Stomach (tissue), 9 donors: ENCODE results near the gene USP34. TPM values are rescaled to one million over a fixed set of nuclear protein-coding genes. Genes with fewer than 3 reads are reported as not detected.
A peak's percentile ranks its signal among the peaks of the same experiment; 100 is the strongest.

Source experiments
- DNase-seq, 2 donors: peaks; one replicate each; pipeline versions ENCODE4 v3.0.0 to v3.0.0-alpha.2; 2013 to 2019
- H3K27ac ChIP-seq, 5 donors: fragments of 200-600 bp in 4 of 5; sonication (generic) in 4 of 5; one replicate each; pipeline ENCODE4 v1.5.1; 2013 to 2019; ENCODE audit warnings: mild to moderate bottlenecking in 1 of 5, moderate library complexity in 1 of 5
- H3K27me3 ChIP-seq, 3 donors: fragments of 200-600 bp; sonication (generic); one replicate each; pipeline ENCODE4 v1.5.1; 2017 to 2019; ENCODE audit warnings: mixed run types in 1 of 3
- H3K36me3 ChIP-seq, 4 donors: fragments of 200-600 bp; sonication (generic); 1 replicate in 3 of 4; 2 replicates in 1 of 4; pipeline ENCODE4 v1.5.1; 2016 to 2019
- H3K4me1 ChIP-seq, 4 donors: fragments of 200-600 bp; sonication (generic); one replicate each; pipeline ENCODE4 v1.5.1; 2016 to 2019
- H3K4me3 ChIP-seq, 4 donors: fragments of 200-600 bp; sonication (generic) in 3 of 4; one replicate each; pipeline ENCODE4 v1.5.1; 2016 to 2019; ENCODE audit warnings: mild to moderate bottlenecking in 1 of 4
- H3K9me3 ChIP-seq, 4 donors: fragments of 200-600 bp; sonication (generic); one replicate each; pipeline ENCODE4 v1.5.1; 2016 to 2019
- EP300 ChIP-seq: sonication (generic); formaldehyde crosslinking; IDR thresholded peaks from one replicate; pipeline ENCODE4 v1.6.1; 2017; ENCODE audit warnings: antibody characterized with exemption
- POLR2A ChIP-seq, 4 donors: fragments of 450-650 bp; IDR thresholded peaks; one replicate each; pipeline ENCODE4 v1.6.1; 2016; ENCODE audit warnings: antibody characterized with exemption in 4 of 4, control low read depth in 2 of 4, mild to moderate bottlenecking in 1 of 4, moderate library complexity in 1 of 4
- POLR2AphosphoS5 ChIP-seq, 3 donors: sonication (generic); formaldehyde crosslinking; IDR thresholded peaks; one replicate each; pipeline ENCODE4 v1.6.1; 2016; ENCODE audit warnings: antibody characterized with exemption in 3 of 3
- WGBS, 5 donors: extraction: QIAGEN DNeasy Blood & Tissue Kit in 3 of 5; methylation state at CpG; one replicate each; pipeline versions ENCODE4 v1.1.5 to v1.1.7; 2013 to 2018; 5-methylcytosine and 5-hydroxymethylcytosine counted together
- intact Hi-C: fragments of 100-400 bp; cut with DNase I; formaldehyde crosslinking; loops from one replicate; pipeline ENCODE4 v1.15.1; 2023; ENCODE audit warnings: low total_unique reads
- polyA plus RNA-seq, 3 donors: library from polyadenylated mRNA; stranded (reverse); fragments of 200-250 nt; gene quantifications; one replicate each; pipeline ENCODE4 v1.2.3, GENCODE V29; 2013
- total RNA-seq, 5 donors: library from RNA; depleted of rRNA; stranded (reverse); fragments of >200 nt; gene quantifications; one replicate each; pipeline versions ENCODE4 v1.1.0 to v1.2.3, GENCODE V29; 2014 to 2016
- TF ChIP-seq, protein P1 (sequence below), 7 experiments: fragments of 450-650 bp in 4 of 7; fragments of 200-600 bp in 3 of 7; sonication (generic) in 3 of 7; IDR thresholded peaks; one replicate each; pipeline ENCODE4 v1.5.1; 2016 to 2019; ENCODE audit warnings: antibody characterized with exemption in 7 of 7, control low read depth in 2 of 7, mild to moderate bottlenecking in 1 of 7
- donor health status: healthy with polysubstance abuse.
- donor health status: Bipolar disorder and iron deficiency.
- donor health status: healthy.

USP34 gene
- total and polyA plus RNA-seq, 8 donors, result 21.1 to 300 (median 73.2) TPM

DNA sequence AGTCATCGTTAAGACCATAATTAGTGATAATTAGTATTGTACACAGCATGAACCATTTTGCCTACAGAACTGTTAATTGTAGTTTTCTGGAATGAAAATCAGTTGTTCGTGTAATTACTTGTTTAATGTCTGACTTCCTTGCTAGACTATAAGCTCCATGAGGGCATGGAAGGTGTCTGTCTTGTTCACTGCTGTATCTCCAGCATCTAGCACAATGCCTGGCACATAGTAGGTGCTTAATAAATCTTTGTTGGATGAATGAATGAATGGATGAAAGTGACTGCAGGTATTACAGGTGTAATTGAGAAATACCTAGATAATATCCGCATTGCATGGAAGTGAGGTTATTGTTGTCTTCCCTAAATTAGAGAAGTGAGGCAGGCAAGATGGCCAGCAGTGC, 287.1 kb downstream of the USP34 start:
- H3K36me3 ChIP-seq, result peaks cover 80 to 89% (median 82%) of the 10 kb centered on the region in 4 donors

DNA sequence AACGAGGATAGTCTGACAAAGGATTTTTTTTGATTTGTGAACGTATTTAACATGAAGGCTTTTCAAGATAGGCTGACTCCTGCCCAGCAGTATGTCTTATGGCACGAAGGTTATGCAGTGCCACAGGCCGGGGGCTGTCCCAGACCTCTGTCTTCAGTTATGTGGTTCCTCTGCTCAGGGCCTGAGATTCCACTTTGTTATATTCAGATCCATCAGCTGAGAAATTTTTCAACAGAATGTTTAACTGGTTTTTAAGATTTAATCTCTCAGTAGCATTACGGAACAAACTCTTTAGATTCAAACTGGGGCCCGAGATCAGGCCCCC, 288.9 kb downstream of the USP34 start:
- 68 to 74% (median 72%) methylated on average over 6 of the region's 6 CpGs for WGBS, 5 donors

More for the DNA sequence above, 287.1 kb downstream of the USP34 start:
- WGBS, 5 donors, result 94 to 100% (median 98%) methylated on average over 3 of the region's 3 CpGs
- no peak overlapping the region for H3K4me3 ChIP-seq
- no peaks in the 10 kb centered on the region for H3K27me3 ChIP-seq
- intact Hi-C loops, result no loop called here
- H3K27ac ChIP-seq, result no peak overlapping the region
- no peak for TF ChIP-seq EP300
- no peak for TF ChIP-seq POLR2AphosphoS5 (IDR thresholded peaks at IDR 0.05)
- no peak for TF ChIP-seq POLR2A (IDR thresholded peaks at IDR 0.05)
- TF ChIP-seq, protein P1, sequence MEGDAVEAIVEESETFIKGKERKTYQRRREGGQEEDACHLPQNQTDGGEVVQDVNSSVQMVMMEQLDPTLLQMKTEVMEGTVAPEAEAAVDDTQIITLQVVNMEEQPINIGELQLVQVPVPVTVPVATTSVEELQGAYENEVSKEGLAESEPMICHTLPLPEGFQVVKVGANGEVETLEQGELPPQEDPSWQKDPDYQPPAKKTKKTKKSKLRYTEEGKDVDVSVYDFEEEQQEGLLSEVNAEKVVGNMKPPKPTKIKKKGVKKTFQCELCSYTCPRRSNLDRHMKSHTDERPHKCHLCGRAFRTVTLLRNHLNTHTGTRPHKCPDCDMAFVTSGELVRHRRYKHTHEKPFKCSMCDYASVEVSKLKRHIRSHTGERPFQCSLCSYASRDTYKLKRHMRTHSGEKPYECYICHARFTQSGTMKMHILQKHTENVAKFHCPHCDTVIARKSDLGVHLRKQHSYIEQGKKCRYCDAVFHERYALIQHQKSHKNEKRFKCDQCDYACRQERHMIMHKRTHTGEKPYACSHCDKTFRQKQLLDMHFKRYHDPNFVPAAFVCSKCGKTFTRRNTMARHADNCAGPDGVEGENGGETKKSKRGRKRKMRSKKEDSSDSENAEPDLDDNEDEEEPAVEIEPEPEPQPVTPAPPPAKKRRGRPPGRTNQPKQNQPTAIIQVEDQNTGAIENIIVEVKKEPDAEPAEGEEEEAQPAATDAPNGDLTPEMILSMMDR (IDR thresholded peaks at IDR 0.05), result no peak
- peaks cover 31 to 64% (median 41%) of the 10 kb centered on the region in 4 donors for H3K4me1 ChIP-seq
- DNase-seq, result no peak
- no peaks in the 10 kb centered on the region for H3K9me3 ChIP-seq

GRCh38 chr2:61181382-61182058, 289.4 kb downstream of the USP34 start:
- DNase-seq, result no peak
- Histone ChIP-seq H3K4me1 (peaks cover 42 to 76% (median 50%) of the 10 kb centered on the region in 4 donors), H3K27me3 (no peaks in the 10 kb centered on the region), H3K9me3 (no peaks in the 10 kb centered on the region), H3K36me3 (peaks cover 59 to 67% (median 60%) of the 10 kb centered on the region in 4 donors), H3K4me3 (peak overlapping the region in 3 of 4 donors; percentile 2 to 71 (median 23)), H3K27ac (peak overlapping the region in 3 of 5 donors; percentile 38 to 99 (median 99))
- intact Hi-C loops, result no loop called here
- TF ChIP-seq, protein P1 (IDR thresholded peaks at IDR 0.05), result no peak
- TF ChIP-seq POLR2AphosphoS5 (IDR thresholded peaks at IDR 0.05) (no peak), EP300 (no peak), POLR2A (IDR thresholded peaks at IDR 0.05) (no peak)
- WGBS, 5 donors, result 46 to 58% (median 54%) methylated on average over 10 of the region's 10 CpGs

More for the DNA sequence above, 288.9 kb downstream of the USP34 start:
- peak overlapping the region in 2 of 5 donors; percentile 38 to 99 for H3K27ac ChIP-seq
- peaks cover 42 to 75% (median 50%) of the 10 kb centered on the region in 4 donors for H3K4me1 ChIP-seq
- H3K9me3 ChIP-seq, result no peaks in the 10 kb centered on the region
- H3K27me3 ChIP-seq, result no peaks in the 10 kb centered on the region
- peak overlapping the region in 1 of 4 donors; percentile 23 for H3K4me3 ChIP-seq
- DNase-seq, result no peak
- TF ChIP-seq, protein P1 (IDR thresholded peaks at IDR 0.05), result no peak
- TF ChIP-seq POLR2AphosphoS5 (IDR thresholded peaks at IDR 0.05) (no peak), EP300 (no peak), POLR2A (IDR thresholded peaks at IDR 0.05) (no peak)
- peaks cover 64 to 72% (median 65%) of the 10 kb centered on the region in 4 donors for H3K36me3 ChIP-seq
- intact Hi-C loops, result no loop called here

GRCh38 chr2:61180686-61181085, 290.2 kb downstream of the USP34 start:
- WGBS, 5 donors, result 69 to 86% (median 82%) methylated on average over 6 of the region's 6 CpGs
- Histone ChIP-seq H3K27me3 (no peaks in the 10 kb centered on the region), H3K9me3 (no peaks in the 10 kb centered on the region), H3K4me1 (peaks cover 42 to 80% (median 56%) of the 10 kb centered on the region in 4 donors), H3K27ac (peak overlapping the region in 4 of 5 donors; percentile 94 to 99 (median 99)), H3K36me3 (peaks cover 50 to 58% (median 52%) of the 10 kb centered on the region in 4 donors), H3K4me3 (peak overlapping the region in 3 of 4 donors; percentile 2 to 71 (median 15))
- no peak for DNase-seq
- no peak for TF ChIP-seq EP300
- TF ChIP-seq, protein P1 (IDR thresholded peaks at IDR 0.05), result no peak
- no peak for TF ChIP-seq POLR2AphosphoS5 (IDR thresholded peaks at IDR 0.05)
- TF ChIP-seq POLR2A (IDR thresholded peaks at IDR 0.05), result no peak
- intact Hi-C loops, result no loop called here
